Mesendoderm (in vitro differentiated cells): ENCODE measurements around the gene SPATA13.
"Not testable (repeated sequence)": the region's sequence is repeated elsewhere in the genome, so short reads cannot be mapped to it uniquely, and the experiment has no call there.

Experiments used
- DNase-seq: peaks from one replicate; pipeline ENCODE4 v3.0.0; 2013
- H2AK5ac ChIP-seq: 2 replicates; pipeline ENCODE4 v1.6.1; 2013; ENCODE audit warnings: low read length, inconsistent platforms
- H2BK120ac ChIP-seq: 2 replicates; pipeline ENCODE4 v1.6.1; 2013; ENCODE audit warnings: low read depth, mild to moderate bottlenecking, low read length, moderate library complexity, mixed read lengths
- H2BK15ac ChIP-seq: replicated peaks from 2 replicates; pipeline ENCODE4 v1.6.1; 2013; ENCODE audit warnings: low read depth, mild to moderate bottlenecking, moderate library complexity
- H2BK5ac ChIP-seq: 2 replicates; pipeline ENCODE4 v1.6.1; 2013; ENCODE audit warnings: low read length, inconsistent platforms
- H3K18ac ChIP-seq: 2 replicates; pipeline ENCODE4 v1.6.1; 2013; ENCODE audit warnings: mild to moderate bottlenecking, low read length, mixed read lengths
- H3K23ac ChIP-seq: one replicate; pipeline ENCODE4 v1.6.1; 2013; ENCODE audit warnings: low read length
- H3K27ac ChIP-seq: 2 replicates; pipeline ENCODE4 v1.5.1; 2013; ENCODE audit warnings: low read depth, mild to moderate bottlenecking, inconsistent platforms, low read length, moderate library complexity
- H3K27me3 ChIP-seq: 2 replicates; pipeline ENCODE4 v1.6.1; 2013; ENCODE audit warnings: low read length, control low read depth, mild to moderate bottlenecking, inconsistent platforms; ENCODE audit not compliant: insufficient read depth, poor library complexity
- H3K36me3 ChIP-seq: 2 replicates; pipeline ENCODE4 v1.6.1; 2013; ENCODE audit warnings: low read length, inconsistent platforms; ENCODE audit not compliant: control insufficient read depth, insufficient read depth
- H3K4ac ChIP-seq: one replicate; pipeline ENCODE4 v1.6.1; 2013; ENCODE audit warnings: low read depth, mild to moderate bottlenecking, low read length, moderate library complexity
- H3K4me1 ChIP-seq: 2 replicates; pipeline ENCODE4 v1.6.1; 2013; ENCODE audit warnings: low read depth, low read length, inconsistent platforms; ENCODE audit not compliant: control insufficient read depth
- H3K4me2 ChIP-seq: 2 replicates; pipeline ENCODE4 v1.6.1; 2013; ENCODE audit warnings: low read length
- H3K4me3 ChIP-seq: 2 replicates; pipeline ENCODE4 v1.5.1; 2013; ENCODE audit warnings: mild to moderate bottlenecking, low read length
- H3K56ac ChIP-seq: one replicate; pipeline ENCODE4 v1.6.1; 2013; ENCODE audit warnings: low read length
- H3K79me1 ChIP-seq: 2 replicates; pipeline ENCODE4 v1.6.1; 2013; ENCODE audit warnings: low read length, inconsistent platforms
- H3K79me2 ChIP-seq: 2 replicates; pipeline ENCODE4 v1.6.1; 2013; ENCODE audit warnings: mild to moderate bottlenecking, low read length; ENCODE audit not compliant: control insufficient read depth, insufficient read depth
- H3K9ac ChIP-seq: 2 replicates; pipeline ENCODE4 v1.6.1; 2013; ENCODE audit warnings: low read length, inconsistent platforms
- H4K5ac ChIP-seq: one replicate; pipeline ENCODE4 v1.6.1; 2013; ENCODE audit warnings: low read length
- H4K8ac ChIP-seq: one replicate; pipeline ENCODE4 v1.6.1; 2013; ENCODE audit warnings: low read depth, mild to moderate bottlenecking, control low read depth, low read length, moderate library complexity
- WGBS: extraction: QIAGEN DNeasy Blood & Tissue Kit; methylation state at CpG from one replicate; pipeline ENCODE4 v1.1.7; 2013; ENCODE audit warnings: low lambda C conversion rate, missing lambda C conversion rate; ENCODE audit not compliant: insufficient coverage; ENCODE audit errors: extremely low coverage; 5-methylcytosine and 5-hydroxymethylcytosine counted together

The SPATA13 gene

DNA sequence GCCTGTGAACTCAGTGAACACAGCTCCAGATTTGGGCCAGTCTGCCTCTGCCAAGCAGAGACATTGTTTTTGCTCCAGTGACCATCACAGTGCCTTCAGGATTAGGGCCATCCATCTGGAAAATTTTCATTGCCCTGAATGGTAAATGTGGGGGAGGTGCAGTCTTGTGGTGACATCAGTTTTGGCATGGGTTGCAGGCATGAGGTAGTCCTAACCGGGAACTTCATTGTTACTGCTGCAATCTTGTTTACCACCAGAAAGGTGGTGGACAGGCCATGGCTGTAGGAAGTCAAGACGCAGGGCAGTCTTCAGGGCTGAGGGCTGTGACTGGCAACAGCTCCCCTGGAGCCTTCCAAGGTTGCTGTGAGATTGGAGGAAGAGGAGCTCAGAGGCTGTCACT is 55.2 kb downstream of the SPATA13 start:
- DNase-seq = peak; percentile 31
- Histone ChIP-seq H3K4me1 (peaks cover 3% of the 10 kb centered on the region), H3K18ac (no peak overlapping the region), H2BK5ac (no peak overlapping the region), H3K9ac (no peak overlapping the region), H3K79me1 (peaks cover 14% of the 10 kb centered on the region), H2BK15ac (no peak overlapping the region), H3K56ac (no peak overlapping the region), H3K27ac (no peak overlapping the region), H2AK5ac (no peak overlapping the region), H4K5ac (no peak overlapping the region), H3K4me3 (no peak overlapping the region), H3K4me2 (no peak overlapping the region), H3K4ac (no peak overlapping the region), H3K36me3 (no peaks in the 10 kb centered on the region), H3K79me2 (peaks cover 7% of the 10 kb centered on the region), H3K27me3 (no peaks in the 10 kb centered on the region), H4K8ac (no peak overlapping the region), H3K23ac (no peak overlapping the region), H2BK120ac (no peak overlapping the region)
- WGBS = no CpG with 5 or more reads among the region's 2 CpGs

DNA sequence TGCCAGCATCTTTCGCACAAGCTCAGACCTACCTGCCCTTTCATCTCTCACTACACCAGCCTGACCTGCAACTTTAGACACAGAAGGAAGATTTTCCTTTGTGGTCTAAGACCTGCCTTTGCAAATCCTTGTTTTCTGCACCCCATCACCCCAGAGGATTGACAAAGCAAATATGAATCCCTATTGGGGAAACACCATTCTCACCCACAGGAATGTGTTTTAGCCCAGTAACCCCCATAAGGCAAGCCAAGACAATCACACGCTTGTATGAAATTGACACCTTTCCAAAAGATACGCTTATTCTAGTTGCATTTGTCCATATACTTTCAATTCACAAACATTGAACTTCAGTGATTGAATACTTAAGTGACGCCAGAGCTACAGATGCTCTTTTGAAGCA is 55.7 kb downstream of the SPATA13 start:
- Histone ChIP-seq H3K56ac (no peak overlapping the region), H3K18ac (no peak overlapping the region)
- WGBS = no CpG with 5 or more reads among the region's 4 CpGs

GRCh38 chr13:24216779-24217178 is 56.3 kb downstream of the SPATA13 start:
- no CpG with 5 or more reads among the region's 2 CpGs for WGBS
- H3K79me2 ChIP-seq, H3K4me2 ChIP-seq, H3K27ac ChIP-seq, H3K36me3 ChIP-seq, H4K5ac ChIP-seq, H3K23ac ChIP-seq, H3K4me3 ChIP-seq, H4K8ac ChIP-seq, H2BK5ac ChIP-seq, H2BK15ac ChIP-seq, H2AK5ac ChIP-seq, H3K9ac ChIP-seq, H2BK120ac ChIP-seq, DNase-seq, H3K4ac ChIP-seq, H3K56ac ChIP-seq, H3K18ac ChIP-seq, H3K4me1 ChIP-seq, H3K27me3 ChIP-seq: not testable (repeated sequence)
- H3K79me1 ChIP-seq = peaks cover 18% of the 10 kb centered on the region

More for the DNA sequence above, 55.7 kb downstream of the SPATA13 start:
- Histone ChIP-seq H2BK15ac (no peak overlapping the region), H3K9ac (no peak overlapping the region), H3K4me2 (no peak overlapping the region), H3K4me1 (peaks cover 3% of the 10 kb centered on the region), H3K4me3 (no peak overlapping the region), H2BK5ac (no peak overlapping the region), H3K36me3 (no peaks in the 10 kb centered on the region), H3K79me2 (peaks cover 7% of the 10 kb centered on the region), H3K23ac (no peak overlapping the region), H2AK5ac (no peak overlapping the region), H2BK120ac (no peak overlapping the region), H3K27ac (no peak overlapping the region), H4K5ac (no peak overlapping the region), H3K4ac (no peak overlapping the region), H4K8ac (no peak overlapping the region), H3K79me1 (peaks cover 17% of the 10 kb centered on the region), H3K27me3 (no peaks in the 10 kb centered on the region)
- DNase-seq = no peak

GRCh38 chr13:24217601-24218281 is 57.2 kb downstream of the SPATA13 start:
- H3K79me2 ChIP-seq = peaks cover 9% of the 10 kb centered on the region
- H3K18ac ChIP-seq = no peak overlapping the region
- no CpG with 5 or more reads among the region's 6 CpGs for WGBS
- H2AK5ac ChIP-seq = no peak overlapping the region
- H2BK120ac ChIP-seq = no peak overlapping the region
- no peak overlapping the region for H3K56ac ChIP-seq
- no peak overlapping the region for H3K9ac ChIP-seq
- H4K8ac ChIP-seq = no peak overlapping the region
- H2BK5ac ChIP-seq = no peak overlapping the region
- H3K36me3 ChIP-seq = no peaks in the 10 kb centered on the region
- peaks cover 3% of the 10 kb centered on the region for H3K4me1 ChIP-seq
- no peak overlapping the region for H3K4ac ChIP-seq
- no peak overlapping the region for H3K27ac ChIP-seq
- no peak overlapping the region for H4K5ac ChIP-seq
- H3K27me3 ChIP-seq = no peaks in the 10 kb centered on the region
- no peak overlapping the region for H3K4me3 ChIP-seq
- no peak overlapping the region for H3K4me2 ChIP-seq
- no peak overlapping the region for H2BK15ac ChIP-seq
- H3K79me1 ChIP-seq = peaks cover 16% of the 10 kb centered on the region
- H3K23ac ChIP-seq = no peak overlapping the region
- peak; percentile 46 for DNase-seq

- Histone ChIP-seq H2BK5ac (no peak overlapping the region), H3K9ac (no peak overlapping the region), H3K4me2 (no peak overlapping the region), H3K18ac (no peak overlapping the region), H3K4me1 (peaks cover 3% of the 10 kb centered on the region), H3K23ac (no peak overlapping the region), H3K4me3 (no peak overlapping the region), H3K27ac (no peak overlapping the region), H3K79me2 (peaks cover 7% of the 10 kb centered on the region), H4K8ac (no peak overlapping the region), H3K36me3 (no peaks in the 10 kb centered on the region), H2BK120ac (no peak overlapping the region), H3K79me1 (peaks cover 13% of the 10 kb centered on the region), H3K56ac (no peak overlapping the region), H3K27me3 (no peaks in the 10 kb centered on the region), H2BK15ac (no peak overlapping the region), H3K4ac (no peak overlapping the region), H2AK5ac (no peak overlapping the region), H4K5ac (no peak overlapping the region)
- WGBS = no CpG with 5 or more reads among the region's 3 CpGs
- no peak for DNase-seq
These were observed 57.8 kb downstream of the SPATA13 start for GRCh38 chr13:24218338-24218737.

DNA sequence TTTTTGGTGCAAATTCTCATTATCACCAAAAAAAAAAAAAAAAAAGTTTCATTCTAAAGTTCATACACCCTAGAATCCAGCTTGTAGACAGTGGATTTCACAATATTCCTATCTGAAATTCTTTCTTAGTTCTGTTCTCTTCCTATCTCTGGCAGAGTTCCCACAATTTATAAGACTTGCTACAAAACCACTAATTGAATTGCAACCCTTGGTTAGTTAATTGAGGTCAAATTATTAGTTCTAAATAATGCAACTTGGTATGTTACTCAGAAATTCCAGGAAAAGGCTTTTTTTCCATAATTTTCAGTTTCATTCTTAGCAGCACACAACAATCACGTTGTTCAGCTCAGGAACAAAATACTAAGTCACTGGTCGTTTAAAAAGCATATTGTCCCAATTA is 58.5 kb downstream of the SPATA13 start:
- Histone ChIP-seq H3K27me3 (no peaks in the 10 kb centered on the region), H2BK5ac (no peak overlapping the region), H2BK15ac (no peak overlapping the region), H3K4me1 (peaks cover 3% of the 10 kb centered on the region), H3K36me3 (no peaks in the 10 kb centered on the region), H4K8ac (no peak overlapping the region), H3K4me3 (no peak overlapping the region), H3K56ac (no peak overlapping the region), H3K23ac (no peak overlapping the region), H3K18ac (no peak overlapping the region), H2BK120ac (no peak overlapping the region), H3K79me1 (peaks cover 12% of the 10 kb centered on the region), H3K79me2 (peaks cover 7% of the 10 kb centered on the region), H3K9ac (no peak overlapping the region), H4K5ac (no peak overlapping the region), H3K4me2 (no peak overlapping the region), H3K27ac (no peak overlapping the region), H2AK5ac (no peak overlapping the region), H3K4ac (no peak overlapping the region)
- WGBS = no CpG with 5 or more reads among the region's 2 CpGs
- no peak for DNase-seq
